ENCODE measurements around the gene AGPAT2. TPM values are rescaled to one million over a fixed set of nuclear protein-coding genes. Genes with fewer than 3 reads are reported as not detected.

The AGPAT2 gene
- total RNA-seq, 1 experiment from 2014 or later, result 73.5 TPM

- DNase-seq (ENCODE audit: low read depth), result no peak
Measured at GRCh38 chr9:136629001-136629878, 58.0 kb downstream of the AGPAT2 start.

- no peak for DNase-seq (ENCODE audit: low read depth)
Measured at GRCh38 chr9:136628268-136628667, 59.0 kb downstream of the AGPAT2 start.

GRCh38 chr9:136627703-136628102, 59.6 kb downstream of the AGPAT2 start:
- DNase-seq (ENCODE audit: low read depth), result no peak

GRCh38 chr9:136626740-136627642, 60.3 kb downstream of the AGPAT2 start:
- DNase-seq (ENCODE audit: low read depth), result no peak

GRCh38 chr9:136626066-136626725, 61.1 kb downstream of the AGPAT2 start:
- no peak for DNase-seq (ENCODE audit: low read depth)

- DNase-seq (ENCODE audit: low read depth), result peak; percentile 42
Measured at GRCh38 chr9:136625101-136626065, 61.9 kb downstream of the AGPAT2 start.

- DNase-seq (ENCODE audit: low read depth), result no peak
Measured at GRCh38 chr9:136624184-136624951, 62.9 kb downstream of the AGPAT2 start.

GRCh38 chr9:136623842-136624183, 63.4 kb downstream of the AGPAT2 start:
- DNase-seq (ENCODE audit: low read depth), result no peak

Small RNA genes lying within 50 kb of the gene (small RNA-seq; reads per million reads assigned to genes)
- gene MIR126, result 2.6 reads per million, percentile 85 among the genes with 10 or more reads in this experiment

Other genes with a start within 250 kb of the AGPAT2 start
- 12.1 and 16.6 TPM in 2 replicates for gene INPP5E, start 247.6 kb downstream of the AGPAT2 start, total RNA-seq (2014; rRNA removed; shearing (Covaris generic))
- 18.1 and 22.7 TPM in 2 replicates for gene SEC16A, start 204.4 kb downstream of the AGPAT2 start, total RNA-seq (2014; rRNA removed; shearing (Covaris generic))
- 11.4 and 13.7 TPM in 2 replicates for gene NOTCH1, start 141.4 kb downstream of the AGPAT2 start, total RNA-seq (2014; rRNA removed; shearing (Covaris generic))
- gene EGFL7, start 24.5 kb downstream of the AGPAT2 start, total RNA-seq (2014; rRNA removed; shearing (Covaris generic)), result 31.8 and 34.6 TPM in 2 replicates
- 2.4 and 4.5 TPM in 2 replicates for gene DIPK1B, start 25.1 kb upstream of the AGPAT2 start, total RNA-seq (2014; rRNA removed; shearing (Covaris generic))
- gene LCN10, start 55.5 kb upstream of the AGPAT2 start, total RNA-seq (2014; rRNA removed; shearing (Covaris generic)), result not detected in 2 replicates
- gene LCN6, start 61.1 kb upstream of the AGPAT2 start, total RNA-seq (2014; rRNA removed; shearing (Covaris generic)), result not detected in 2 replicates
- not detected in 2 replicates for gene LCN8, start 70.8 kb upstream of the AGPAT2 start, total RNA-seq (2014; rRNA removed; shearing (Covaris generic))
- gene LCN15, start 77.1 kb upstream of the AGPAT2 start, total RNA-seq (2014; rRNA removed; shearing (Covaris generic)), result not detected in 2 replicates
- gene TMEM141, start 103.9 kb upstream of the AGPAT2 start, total RNA-seq (2014; rRNA removed; shearing (Covaris generic)), result 52.5 and 71.5 TPM in 2 replicates
- gene CCDC183, start 108.9 kb upstream of the AGPAT2 start, total RNA-seq (2014; rRNA removed; shearing (Covaris generic)), result not detected in 2 replicates
- gene RABL6, start 120.5 kb upstream of the AGPAT2 start, total RNA-seq (2014; rRNA removed; shearing (Covaris generic)), result 87.9 and 90.9 TPM in 2 replicates
- gene AJM1, start 155.0 kb upstream of the AGPAT2 start, total RNA-seq (2014; rRNA removed; shearing (Covaris generic)), result 0.87 and 1.5 TPM in 2 replicates
- gene PHPT1, start 162.0 kb upstream of the AGPAT2 start, total RNA-seq (2014; rRNA removed; shearing (Covaris generic)), result 124 and 165 TPM in 2 replicates
- gene MAMDC4, start 164.9 kb upstream of the AGPAT2 start, total RNA-seq (2014; rRNA removed; shearing (Covaris generic)), result 5.5 and 7.4 TPM in 2 replicates
- 301 and 357 TPM in 2 replicates for gene EDF1, start 178.9 kb upstream of the AGPAT2 start, total RNA-seq (2014; rRNA removed; shearing (Covaris generic))
- 16.9 and 18.5 TPM in 2 replicates for gene TRAF2, start 199.1 kb upstream of the AGPAT2 start, total RNA-seq (2014; rRNA removed; shearing (Covaris generic))

Data from HT1080 (cell line).